Measurements from ENCODE around the gene KLK15. TPM values are rescaled to one million over a fixed set of nuclear protein-coding genes. Genes with fewer than 3 reads are reported as not detected.

KLK15 gene
- total RNA-seq, 1 donor from 2014 or later: not detected

- DNase-seq (ENCODE audit: low spot score): no peak
- peaks cover 8% of the 10 kb centered on the region for H3K36me3 Mint-ChIP-seq (ENCODE audit: low read depth)
- H3K27me3 Mint-ChIP-seq (ENCODE audit: low read depth): no peaks in the 10 kb centered on the region
- no peak for TF ChIP-seq CTCF (IDR thresholded peaks at IDR 0.05)
- H3K4me3 Mint-ChIP-seq (ENCODE audit: unreplicated experiment): no peak overlapping the region
- H3K27ac Mint-ChIP-seq (ENCODE audit: unreplicated experiment): no peak overlapping the region
- H3K9me3 Mint-ChIP-seq (ENCODE audit: low read depth): no peaks in the 10 kb centered on the region
- H3K4me1 Mint-ChIP-seq (ENCODE audit: low read depth): no peaks in the 10 kb centered on the region
These were observed 38.3 kb downstream of the KLK15 start for GRCh38 chr19:50794876-50795663.

GRCh38 chr19:50794074-50794875 lies 39.1 kb downstream of the KLK15 start:
- H3K4me1 Mint-ChIP-seq (ENCODE audit: low read depth): no peaks in the 10 kb centered on the region
- TF ChIP-seq CTCF (IDR thresholded peaks at IDR 0.05): no peak

GRCh38 chr19:50793558-50794065 lies 39.8 kb downstream of the KLK15 start:
- H3K4me3 Mint-ChIP-seq (ENCODE audit: unreplicated experiment): no peak overlapping the region
- no peaks in the 10 kb centered on the region for H3K9me3 Mint-ChIP-seq (ENCODE audit: low read depth)
- no peak overlapping the region for H3K27ac Mint-ChIP-seq (ENCODE audit: unreplicated experiment)
- H3K4me1 Mint-ChIP-seq (ENCODE audit: low read depth): no peaks in the 10 kb centered on the region
- no peak for DNase-seq (ENCODE audit: low spot score)
- H3K27me3 Mint-ChIP-seq (ENCODE audit: low read depth): no peaks in the 10 kb centered on the region
- H3K36me3 Mint-ChIP-seq (ENCODE audit: low read depth): peaks cover 8% of the 10 kb centered on the region
- no peak for TF ChIP-seq CTCF (IDR thresholded peaks at IDR 0.05)

More at GRCh38 chr19:50794074-50794875, 39.1 kb downstream of the KLK15 start:
- Mint-ChIP-seq H3K36me3 (ENCODE audit: low read depth) (peaks cover 8% of the 10 kb centered on the region), H3K9me3 (ENCODE audit: low read depth) (no peaks in the 10 kb centered on the region), H3K27ac (ENCODE audit: unreplicated experiment) (peak overlapping the region; percentile 27), H3K27me3 (ENCODE audit: low read depth) (no peaks in the 10 kb centered on the region), H3K4me3 (ENCODE audit: unreplicated experiment) (no peak overlapping the region)
- no peak for DNase-seq (ENCODE audit: low spot score)

- Mint-ChIP-seq H3K4me3 (ENCODE audit: unreplicated experiment) (no peak overlapping the region), H3K4me1 (ENCODE audit: low read depth) (no peaks in the 10 kb centered on the region), H3K27me3 (ENCODE audit: low read depth) (no peaks in the 10 kb centered on the region), H3K9me3 (ENCODE audit: low read depth) (no peaks in the 10 kb centered on the region), H3K27ac (ENCODE audit: unreplicated experiment) (no peak overlapping the region), H3K36me3 (ENCODE audit: low read depth) (peaks cover 2% of the 10 kb centered on the region)
- DNase-seq (ENCODE audit: low spot score): no peak
- no peak for TF ChIP-seq CTCF (IDR thresholded peaks at IDR 0.05)
These were observed 40.8 kb downstream of the KLK15 start for GRCh38 chr19:50792272-50793250.

All from chondrocyte (in vitro differentiated cells).